Endodermal cell (in vitro differentiated cells): ENCODE results near the gene PMFBP1. TPM values are rescaled to one million over a fixed set of nuclear protein-coding genes. Genes with fewer than 3 reads are reported as not detected.

Experiments used
- DNase-seq: peaks from one replicate; pipeline ENCODE4 v3.0.0-alpha.2; 2017
- H3K27ac ChIP-seq: 2 replicates; pipeline ENCODE4 v1.5.1; 2013; ENCODE audit warnings: mild to moderate bottlenecking, low read depth, low read length, moderate library complexity
- H3K27me3 ChIP-seq: 2 replicates; pipeline ENCODE4 v1.6.1; 2013; ENCODE audit warnings: mild to moderate bottlenecking, low read length, moderate library complexity; ENCODE audit not compliant: insufficient read depth, control insufficient read depth, poor library complexity, severe bottlenecking
- H3K36me3 ChIP-seq: 2 replicates; pipeline ENCODE4 v1.7.0; 2013; ENCODE audit warnings: mild to moderate bottlenecking, low read length, moderate library complexity; ENCODE audit not compliant: control insufficient read depth, insufficient read depth
- H3K4me1 ChIP-seq: one replicate; pipeline ENCODE4 v1.7.0; 2013; ENCODE audit warnings: low read length; ENCODE audit not compliant: control insufficient read depth, insufficient read depth
- H3K4me3 ChIP-seq: 2 replicates; pipeline ENCODE4 v1.5.1; 2013; ENCODE audit warnings: mild to moderate bottlenecking, low read length, moderate library complexity
- H3K9ac ChIP-seq: 2 replicates; pipeline ENCODE4 v1.6.1; 2013; ENCODE audit warnings: mild to moderate bottlenecking, low read length, moderate library complexity; ENCODE audit not compliant: poor library complexity, severe bottlenecking; ENCODE audit errors: extremely low read depth
- H3K9me3 ChIP-seq: 2 replicates; pipeline ENCODE4 v1.6.1; 2013; ENCODE audit warnings: mild to moderate bottlenecking, low read length, moderate library complexity; ENCODE audit not compliant: control insufficient read depth
- H3K27ac Mint-ChIP-seq: 2 replicates; pipeline ENCODE4 v1.8.0; 2020; ENCODE audit warnings: mixed read lengths
- H3K27me3 Mint-ChIP-seq: 2 replicates; pipeline ENCODE4 v1.8.0; 2021; ENCODE audit warnings: mild to moderate bottlenecking, mixed read lengths; ENCODE audit not compliant: insufficient read depth
- H3K36me3 Mint-ChIP-seq: 2 replicates; pipeline ENCODE4 v1.8.0; 2020; ENCODE audit warnings: low read depth, mixed read lengths
- H3K4me1 Mint-ChIP-seq: 2 replicates; pipeline ENCODE4 v1.8.0; 2020; ENCODE audit warnings: mixed read lengths
- H3K4me3 Mint-ChIP-seq: 2 replicates; pipeline ENCODE4 v1.8.0; 2020; ENCODE audit warnings: mild to moderate bottlenecking, moderate library complexity, mixed read lengths
- H3K9me3 Mint-ChIP-seq: 2 replicates; pipeline ENCODE4 v1.8.0; 2020; ENCODE audit warnings: mild to moderate bottlenecking, mixed read lengths
- CTCF ChIP-seq: fragments of 200-600 bp; sonication (generic); conservative IDR thresholded peaks from 2 replicates; pipeline ENCODE4 v1.5.0; 2021; ENCODE audit warnings: antibody characterized with exemption, mild to moderate bottlenecking
- WGBS, 2 experiments: methylation state at CpG; one replicate each; pipeline versions ENCODE4 v1.1.5 to v1.1.7; 2013; ENCODE audit warnings: missing lambda C conversion rate in 2 of 2, mixed read lengths in 1 of 2; ENCODE audit not compliant: insufficient coverage in 1 of 2, insufficient read length in 1 of 2; 5-methylcytosine and 5-hydroxymethylcytosine counted together
- long read RNA-seq, 4 experiments: library from polyadenylated mRNA in 2 of 4; library from RNA in 1 of 4; library from capped mRNA in 1 of 4; stranded (forward) in 3 of 4; unstranded in 1 of 4; transcript quantifications; one replicate each; pipeline ENCODE4 v2.0.0, GENCODE V29; 2020 to 2021; ENCODE audit warnings: inconsistent platforms in 1 of 4
- polyA plus RNA-seq, 2 experiments: library from polyadenylated mRNA; stranded (reverse); fragments of 50-300 nt; gene quantifications; one replicate each; pipeline ENCODE4 v1.2.3, GENCODE V29; 2013
- total RNA-seq, 2 donors: library from RNA; stranded (reverse); fragmentation: NEBNext Ultra II Directional in 1 of 2; extraction: Animal tissue kit (Norgen Biotek cat#: 25700) in 1 of 2; gene quantifications; 2 replicates in 1 of 2; 3 replicates in 1 of 2; pipeline ENCODE4 v1.2.1, GENCODE V29; 2021

Gene PMFBP1
- 1 to 10 TPM; 2.1 to 4.1 TPM for total RNA-seq
- polyA plus RNA-seq (2013, experiment 1 of 2), result 2.0 TPM
- 1.6 TPM for polyA plus RNA-seq (2013, experiment 2 of 2)
- long read RNA-seq, experiment 1, partial matches to known transcripts, result 1 of 1 reads
- long read RNA-seq, experiment 1, other reads (novel, unspliced or antisense), result 0 of 1 reads
- long read RNA-seq, experiment 2, partial matches to known transcripts, result 1 of 5 reads
- long read RNA-seq, experiment 2, other reads (novel, unspliced or antisense), result 4 of 5 reads
- long read RNA-seq, experiment 3, partial matches to known transcripts, result 1 of 2 reads
- long read RNA-seq, experiment 3, other reads (novel, unspliced or antisense), result 1 of 2 reads
- long read RNA-seq, experiment 4, partial matches to known transcripts, result 3 of 3 reads
- long read RNA-seq, experiment 4, other reads (novel, unspliced or antisense), result 0 of 3 reads

- Histone ChIP-seq H3K27ac (no peak within 1 kb of the TSS), H3K9me3 (peaks cover 8% of the 10 kb centered on the region), H3K27me3 (no peaks in the 10 kb centered on the region), H3K36me3 (no peaks in the 10 kb centered on the region), H3K4me3 (no peak within 1 kb of the TSS), H3K4me1 (no peaks in the 10 kb centered on the region), H3K9ac (no peak within 1 kb of the TSS)
- no peaks in the 10 kb centered on the region for H3K4me1 Mint-ChIP-seq
- no peak within 1 kb of the TSS for H3K27ac Mint-ChIP-seq
- H3K9me3 Mint-ChIP-seq, result no peaks in the 10 kb centered on the region
- peaks cover 2% of the 10 kb centered on the region for H3K27me3 Mint-ChIP-seq
- H3K4me3 Mint-ChIP-seq, result no peak within 1 kb of the TSS
- H3K36me3 Mint-ChIP-seq, result no peaks in the 10 kb centered on the region
- TF ChIP-seq CTCF, result no peak
- 83 to 91% methylated on average over 7 to 11 of the region's 11 CpGs for WGBS, 2 experiments
- DNase-seq, result no peak
Observed at GRCh38 chr16:72172105-72173034, at the start of gene PMFBP1. Gene PMFBP1, minus strand, starts transcription at chr16:72172155. Its CDS starts 947 bp downstream, at chr16:72171208.

- H3K4me1 Mint-ChIP-seq, result peaks cover 14% of the 10 kb centered on the region
- DNase-seq, result no peak
- H3K36me3 Mint-ChIP-seq, result no peaks in the 10 kb centered on the region
- no peaks in the 10 kb centered on the region for H3K9me3 Mint-ChIP-seq
- H3K27me3 Mint-ChIP-seq, result peaks cover 2% of the 10 kb centered on the region
- H3K9ac ChIP-seq, result no peak overlapping the region
- H3K36me3 ChIP-seq, result no peaks in the 10 kb centered on the region
- H3K27ac Mint-ChIP-seq, result no peak overlapping the region
- H3K4me3 ChIP-seq, result no peak overlapping the region
- no peaks in the 10 kb centered on the region for H3K9me3 ChIP-seq
- peaks cover 8% of the 10 kb centered on the region for H3K4me1 ChIP-seq
- H3K4me3 Mint-ChIP-seq, result no peak overlapping the region
- WGBS, 2 experiments, result 93 to 100% methylated on average over 1 to 4 of the region's 5 CpGs
- no peaks in the 10 kb centered on the region for H3K27me3 ChIP-seq
- no peak overlapping the region for H3K27ac ChIP-seq
- TF ChIP-seq CTCF, result no peak
Observed at GRCh38 chr16:72221630-72222024, 49.7 kb upstream of the PMFBP1 start.

GRCh38 chr16:72220875-72221629 lies 49.1 kb upstream of the PMFBP1 start:
- peaks cover 17% of the 10 kb centered on the region for H3K4me1 Mint-ChIP-seq
- no peak overlapping the region for H3K4me3 Mint-ChIP-seq
- peaks cover under 1% of the 10 kb centered on the region for H3K9me3 ChIP-seq
- H3K9ac ChIP-seq, result no peak overlapping the region
- H3K9me3 Mint-ChIP-seq, result no peaks in the 10 kb centered on the region
- no peak overlapping the region for H3K27ac ChIP-seq
- no peak overlapping the region for H3K4me3 ChIP-seq
- 83 to 87% methylated on average over 8 to 9 of the region's 10 CpGs for WGBS, 2 experiments
- peaks cover 11% of the 10 kb centered on the region for H3K4me1 ChIP-seq
- TF ChIP-seq CTCF, result no peak
- H3K36me3 Mint-ChIP-seq, result no peaks in the 10 kb centered on the region
- no peak overlapping the region for H3K27ac Mint-ChIP-seq
- peaks cover 2% of the 10 kb centered on the region for H3K27me3 Mint-ChIP-seq
- no peak for DNase-seq
- H3K36me3 ChIP-seq, result no peaks in the 10 kb centered on the region
- no peaks in the 10 kb centered on the region for H3K27me3 ChIP-seq
